HG03066 (cell line): ENCODE data around the gene TGFBRAP1.
A peak's percentile ranks its signal among the peaks of the same experiment; 100 is the strongest.

Experiments
- ATAC-seq: cut with Tn5 transposase; IDR thresholded peaks from one replicate; pipeline ENCODE4 v1.9.1; 2021; ENCODE audit warnings: low read depth; ENCODE audit not compliant: unreplicated experiment

The TGFBRAP1 gene, protein sequence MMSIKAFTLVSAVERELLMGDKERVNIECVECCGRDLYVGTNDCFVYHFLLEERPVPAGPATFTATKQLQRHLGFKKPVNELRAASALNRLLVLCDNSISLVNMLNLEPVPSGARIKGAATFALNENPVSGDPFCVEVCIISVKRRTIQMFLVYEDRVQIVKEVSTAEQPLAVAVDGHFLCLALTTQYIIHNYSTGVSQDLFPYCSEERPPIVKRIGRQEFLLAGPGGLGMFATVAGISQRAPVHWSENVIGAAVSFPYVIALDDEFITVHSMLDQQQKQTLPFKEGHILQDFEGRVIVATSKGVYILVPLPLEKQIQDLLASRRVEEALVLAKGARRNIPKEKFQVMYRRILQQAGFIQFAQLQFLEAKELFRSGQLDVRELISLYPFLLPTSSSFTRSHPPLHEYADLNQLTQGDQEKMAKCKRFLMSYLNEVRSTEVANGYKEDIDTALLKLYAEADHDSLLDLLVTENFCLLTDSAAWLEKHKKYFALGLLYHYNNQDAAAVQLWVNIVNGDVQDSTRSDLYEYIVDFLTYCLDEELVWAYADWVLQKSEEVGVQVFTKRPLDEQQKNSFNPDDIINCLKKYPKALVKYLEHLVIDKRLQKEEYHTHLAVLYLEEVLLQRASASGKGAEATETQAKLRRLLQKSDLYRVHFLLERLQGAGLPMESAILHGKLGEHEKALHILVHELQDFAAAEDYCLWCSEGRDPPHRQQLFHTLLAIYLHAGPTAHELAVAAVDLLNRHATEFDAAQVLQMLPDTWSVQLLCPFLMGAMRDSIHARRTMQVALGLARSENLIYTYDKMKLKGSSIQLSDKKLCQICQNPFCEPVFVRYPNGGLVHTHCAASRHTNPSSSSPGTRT

DNA sequence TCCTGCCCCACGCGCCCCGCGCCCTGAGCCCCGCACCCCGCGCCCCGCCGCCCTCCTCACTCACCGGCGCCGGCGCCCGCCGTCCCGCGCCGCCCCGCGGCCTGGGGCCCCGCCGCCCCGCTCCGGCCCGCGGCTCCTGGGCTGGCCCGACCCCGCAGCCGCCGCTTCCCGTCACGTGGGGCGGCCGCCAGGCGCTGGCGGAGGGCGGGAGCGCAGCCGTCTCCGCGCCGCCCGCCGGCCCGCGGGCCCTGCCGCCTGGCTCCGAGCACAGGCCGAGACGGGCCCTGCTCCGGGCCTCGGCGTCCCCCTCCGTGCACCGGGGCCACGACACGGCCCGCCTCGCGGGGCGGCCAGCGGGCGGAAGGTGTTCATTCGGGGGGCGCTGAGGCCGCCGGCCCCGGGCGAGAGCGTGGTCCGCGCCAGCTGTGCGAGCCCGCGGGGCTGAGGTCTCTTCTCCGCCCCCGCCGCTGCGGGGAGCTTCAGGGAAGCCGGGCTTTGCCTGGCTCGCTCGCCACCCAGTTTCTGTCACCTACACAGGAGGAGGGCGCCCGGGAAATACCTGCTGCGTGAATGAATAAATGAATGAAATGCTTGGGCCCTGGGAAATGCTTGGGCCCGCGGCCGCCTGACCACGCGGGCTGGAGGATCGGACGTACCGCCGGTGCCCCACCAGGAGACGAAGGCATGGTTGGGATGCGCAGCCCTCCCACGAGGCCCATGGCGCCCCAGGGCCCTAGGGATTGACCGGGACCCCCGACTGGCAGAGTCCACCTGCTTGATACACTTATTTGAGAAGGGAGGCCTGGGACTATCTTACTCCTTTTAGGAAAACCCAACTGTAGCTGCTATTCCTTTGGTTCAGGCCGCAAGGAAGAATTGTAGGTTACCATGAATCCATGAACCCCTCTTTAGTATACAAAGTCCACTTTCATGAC, at the start of gene TGFBRAP1:
TGFBRAP1 (minus strand) TSS at position 175 of the 935 bp plus-strand sequence. CDS start 21,434 bp downstream, outside the sequence.
- peak; percentile 67 for ATAC-seq

DNA sequence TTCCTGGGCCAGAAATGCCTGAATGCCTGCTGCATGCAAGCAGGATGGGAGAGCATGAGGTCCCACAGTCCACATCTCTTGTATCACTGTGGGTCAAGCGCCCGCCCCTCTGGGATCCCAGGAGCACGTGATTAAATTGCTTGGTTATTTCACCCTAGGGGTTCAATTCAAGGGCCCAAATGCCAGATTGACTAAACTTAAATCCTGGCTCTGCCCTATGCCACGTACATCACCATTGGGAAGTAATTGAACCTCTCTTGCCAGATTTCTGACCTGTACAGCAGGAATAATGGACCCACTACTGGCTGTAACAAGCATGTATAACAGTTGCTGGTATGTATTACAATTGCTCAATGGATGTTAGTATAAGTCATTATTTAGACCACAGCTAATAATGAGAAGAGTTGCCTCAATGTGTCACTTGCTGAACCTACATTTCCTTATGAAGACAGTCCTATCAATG, 49.4 kb upstream of the TGFBRAP1 start:
- ATAC-seq: no peak

DNA sequence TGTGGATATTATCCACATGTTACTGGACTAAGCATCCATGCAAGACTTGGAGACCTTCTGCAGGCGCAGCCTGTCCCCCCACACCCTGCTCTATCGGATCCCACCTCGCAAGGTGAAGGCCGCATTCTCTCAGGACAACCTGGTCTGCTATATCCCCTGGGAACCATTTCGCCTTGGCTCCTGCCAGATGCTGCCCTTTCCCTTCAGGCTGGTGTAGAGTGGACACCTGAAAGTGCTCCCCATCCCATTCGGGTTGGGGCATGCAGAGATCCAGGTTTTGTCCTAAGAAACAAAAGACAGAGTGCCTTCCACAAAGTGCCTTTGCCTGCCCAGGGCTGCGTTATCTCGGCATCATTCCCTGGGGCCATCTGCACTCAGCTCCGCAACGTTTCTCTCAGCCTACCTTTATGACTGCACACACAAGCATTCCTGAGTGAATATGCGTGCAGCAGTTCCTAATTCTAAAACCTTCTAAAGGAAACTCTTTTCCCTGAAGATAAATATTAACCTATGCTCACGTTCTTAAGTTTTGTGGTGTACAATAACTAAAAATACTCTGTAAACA, 48.8 kb upstream of the TGFBRAP1 start:
- ATAC-seq: no peak

DNA sequence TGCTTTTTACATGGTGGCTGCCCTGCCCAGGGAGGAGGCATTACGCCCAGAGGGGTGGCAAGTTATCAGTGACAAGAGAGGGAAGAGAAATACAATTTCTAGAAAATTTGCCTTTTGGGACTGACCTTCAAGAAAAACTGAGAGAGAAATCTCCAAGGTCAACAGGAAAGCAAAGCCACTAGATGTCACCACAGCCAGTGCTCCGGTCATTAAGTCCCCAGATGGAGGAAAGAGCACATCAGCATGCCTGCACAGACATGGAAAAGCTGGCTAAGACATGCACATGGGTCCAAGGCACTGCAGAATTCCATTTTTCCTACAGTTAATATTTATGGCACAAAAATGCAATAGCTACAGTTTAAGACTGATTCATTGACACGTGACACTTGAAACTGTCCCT, 48.3 kb upstream of the TGFBRAP1 start:
- ATAC-seq: no peak

DNA sequence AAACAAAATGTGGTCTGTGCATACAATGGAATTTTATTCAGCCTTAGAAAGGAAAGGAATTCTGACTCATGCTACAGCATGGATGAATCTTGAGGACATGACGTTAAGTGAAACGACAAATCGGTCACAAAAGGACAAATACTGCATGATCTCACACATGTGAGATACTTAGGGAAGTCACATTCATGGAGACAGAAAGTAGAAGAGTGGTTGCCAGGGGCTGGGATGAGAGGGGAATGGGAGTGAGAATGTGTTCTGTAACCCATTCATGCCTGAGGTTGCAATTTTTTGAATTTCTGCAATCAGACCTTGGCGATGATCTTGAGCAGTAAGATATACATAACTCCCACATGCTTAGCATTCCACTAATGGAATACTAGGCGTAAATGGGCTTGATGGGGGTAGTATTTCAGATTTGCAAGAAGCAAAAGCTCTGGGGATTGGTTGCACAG, 47.3 kb upstream of the TGFBRAP1 start:
- no peak for ATAC-seq

DNA sequence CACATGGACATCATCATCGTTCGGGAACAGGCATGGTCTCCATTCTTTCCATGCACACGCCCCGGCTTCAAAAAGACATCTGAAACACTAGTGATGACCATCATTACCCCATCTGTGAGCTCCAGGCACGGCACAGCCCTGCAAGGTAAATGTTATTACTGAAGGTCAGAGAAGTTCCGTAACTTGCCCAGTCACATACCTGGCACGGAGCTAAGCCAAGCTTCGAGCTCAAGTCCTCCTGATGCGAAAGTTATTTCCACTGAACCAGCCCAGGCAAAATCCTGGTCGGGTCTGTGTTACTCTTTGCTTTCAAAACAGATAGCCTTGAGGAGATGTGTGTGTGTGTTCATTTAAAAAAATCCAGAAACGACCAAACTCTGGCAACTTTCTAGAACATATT, 46.5 kb upstream of the TGFBRAP1 start:
- ATAC-seq: no peak

DNA sequence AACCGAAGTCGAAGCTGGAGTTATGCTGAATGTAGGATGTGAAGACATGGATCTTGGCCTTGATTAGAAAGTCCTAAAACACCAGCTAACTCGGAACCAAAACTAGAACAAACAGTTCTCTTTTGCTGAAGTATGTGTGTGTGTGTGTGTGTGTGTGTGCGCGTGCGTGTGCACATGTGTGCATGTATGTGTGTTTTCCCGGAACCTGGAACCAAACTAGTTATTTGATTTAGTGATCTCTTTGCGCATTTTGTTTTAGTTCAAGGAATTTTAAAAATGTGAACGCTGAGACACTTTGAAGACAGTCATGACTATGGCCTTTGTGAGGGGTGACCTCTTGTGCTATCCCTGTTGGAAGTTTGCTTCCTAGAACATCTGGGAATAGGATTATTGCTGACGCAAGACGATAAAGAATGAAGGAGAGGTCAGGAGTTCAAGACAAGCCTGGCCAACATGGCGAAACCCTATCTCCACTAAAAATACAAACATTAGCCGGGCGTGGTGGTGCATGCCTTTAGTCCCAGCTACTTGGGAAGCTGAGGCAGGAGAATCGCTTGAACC, 45.5 kb upstream of the TGFBRAP1 start:
- no peak for ATAC-seq

DNA sequence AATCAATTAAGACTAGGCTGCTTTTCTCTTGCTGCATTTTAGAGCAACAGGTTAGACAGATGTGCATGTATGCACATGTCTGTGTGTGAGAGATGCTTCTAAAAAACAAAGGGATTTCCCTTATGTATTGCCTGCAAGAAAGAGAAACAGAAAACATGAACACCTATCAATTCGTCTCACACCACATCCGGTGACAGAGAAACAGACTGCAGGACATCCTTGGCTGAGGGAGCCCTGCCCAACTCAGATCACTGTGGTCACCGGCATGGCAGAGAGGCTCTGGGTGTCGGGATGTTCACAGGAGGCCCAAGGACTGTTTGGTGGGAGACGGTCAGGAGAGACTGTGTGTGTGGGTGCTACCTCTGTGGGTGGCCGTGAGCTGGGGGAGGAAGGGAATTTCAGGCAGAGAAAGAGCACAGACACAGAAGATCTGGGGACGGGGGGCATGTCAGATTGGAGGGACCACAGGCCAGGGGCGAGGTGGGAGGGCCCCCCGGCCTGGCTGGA, 44.4 kb upstream of the TGFBRAP1 start:
- peak; percentile 79 for ATAC-seq

DNA sequence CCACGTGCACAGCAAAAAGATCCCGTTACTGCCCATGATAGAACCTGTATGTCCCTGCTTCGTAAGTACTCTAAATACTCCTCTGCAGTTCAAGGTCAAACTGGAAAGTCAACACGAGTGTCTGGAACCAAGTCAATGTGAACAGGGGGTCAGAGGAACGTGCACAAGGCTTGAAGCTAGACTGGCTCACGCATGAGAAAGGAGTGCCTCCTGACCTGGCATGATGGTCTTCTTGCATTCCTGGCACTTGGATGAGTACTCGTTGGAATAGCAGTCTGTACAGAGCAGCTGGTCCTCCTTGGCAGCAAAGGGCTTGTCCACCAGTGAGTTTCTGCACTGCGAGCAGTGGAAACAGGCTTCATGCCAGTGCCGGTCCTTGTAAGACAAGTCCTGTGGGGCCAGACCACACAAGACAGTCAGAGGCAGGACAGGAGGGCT, 43.8 kb upstream of the TGFBRAP1 start:
- peak; percentile 8 for ATAC-seq

DNA sequence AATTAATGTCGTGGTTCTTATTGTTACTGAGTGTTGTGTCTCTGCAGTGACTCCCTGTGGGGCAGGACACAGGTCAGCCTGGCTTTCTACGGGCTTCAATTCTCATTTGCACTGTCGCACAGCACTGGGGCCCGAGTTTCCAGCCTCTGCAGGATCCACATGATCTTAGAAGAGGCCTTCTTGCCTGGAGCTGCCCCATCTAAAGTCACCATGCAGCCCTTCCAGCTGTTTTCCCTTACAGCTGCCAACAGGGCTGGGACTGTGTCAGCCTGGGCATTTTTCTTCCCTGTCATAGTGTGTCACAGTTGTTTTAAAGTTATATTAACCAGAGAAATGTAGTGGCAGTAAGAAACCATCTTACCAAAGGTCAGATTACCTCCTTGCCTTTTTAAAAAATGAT, 42.3 kb upstream of the TGFBRAP1 start:
- ATAC-seq: no peak

DNA sequence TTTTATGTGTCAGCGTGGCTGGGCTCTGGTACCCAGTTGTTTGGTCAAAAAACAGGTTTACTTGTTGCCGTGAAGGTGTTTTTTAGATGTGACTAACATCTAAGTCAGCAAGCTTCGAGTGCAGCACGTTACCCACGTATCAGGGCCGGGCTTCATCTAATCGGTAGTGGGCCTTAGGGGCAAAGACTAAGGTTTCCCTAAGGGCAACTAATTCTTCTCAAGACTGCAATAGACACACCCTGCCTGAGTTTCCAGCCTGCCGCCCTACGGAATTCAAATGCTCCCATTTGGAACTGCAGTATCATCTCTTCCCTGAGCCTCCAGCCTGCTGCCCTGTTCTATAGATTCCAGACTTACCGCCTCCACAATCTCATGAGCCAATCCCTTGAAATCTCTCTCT, 41.6 kb upstream of the TGFBRAP1 start:
- ATAC-seq: no peak

DNA sequence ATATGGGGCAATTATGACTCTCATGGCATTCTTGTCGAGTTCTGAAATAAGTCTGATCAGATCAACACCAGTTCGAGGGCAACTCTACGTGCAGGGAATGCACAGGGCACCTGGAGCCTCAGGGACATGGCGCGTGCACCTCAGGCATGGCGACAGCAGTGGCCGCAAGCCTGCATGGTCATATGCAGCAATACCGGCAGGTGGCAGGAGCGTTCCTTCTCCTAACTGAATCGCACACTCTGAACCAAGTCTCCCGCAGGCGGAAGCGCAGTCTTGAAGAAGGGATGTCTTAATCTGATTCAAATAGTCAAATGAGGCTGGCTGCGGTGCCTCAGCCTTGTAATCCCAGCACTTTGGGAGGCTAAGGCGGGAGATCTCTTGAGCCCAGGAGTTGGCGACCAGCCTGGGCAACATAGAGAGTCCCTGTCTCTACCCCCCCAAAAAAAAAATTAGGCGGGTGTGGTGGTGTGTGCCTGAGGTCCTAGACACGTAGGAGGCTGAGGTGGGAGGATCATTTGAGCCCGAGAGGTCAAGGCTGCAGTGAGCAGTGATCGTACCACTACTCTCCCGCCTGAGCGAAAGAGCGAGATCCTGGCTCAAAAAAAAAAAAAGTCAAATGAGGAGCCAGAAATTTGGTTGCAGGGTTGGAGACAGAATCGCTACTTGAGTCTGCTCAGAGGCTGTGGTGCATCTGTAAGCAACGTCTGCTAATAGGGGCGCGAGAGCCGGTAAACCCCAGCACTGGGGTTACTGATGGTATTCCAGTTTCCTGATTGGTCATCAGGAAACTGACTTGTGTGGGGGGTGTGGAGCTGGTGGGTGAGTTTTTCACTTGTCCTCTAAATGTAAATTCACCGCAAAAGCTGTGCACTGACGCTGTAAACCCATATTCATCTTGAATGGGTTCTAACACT, 40.5 kb upstream of the TGFBRAP1 start:
- peak; percentile 85 for ATAC-seq

DNA sequence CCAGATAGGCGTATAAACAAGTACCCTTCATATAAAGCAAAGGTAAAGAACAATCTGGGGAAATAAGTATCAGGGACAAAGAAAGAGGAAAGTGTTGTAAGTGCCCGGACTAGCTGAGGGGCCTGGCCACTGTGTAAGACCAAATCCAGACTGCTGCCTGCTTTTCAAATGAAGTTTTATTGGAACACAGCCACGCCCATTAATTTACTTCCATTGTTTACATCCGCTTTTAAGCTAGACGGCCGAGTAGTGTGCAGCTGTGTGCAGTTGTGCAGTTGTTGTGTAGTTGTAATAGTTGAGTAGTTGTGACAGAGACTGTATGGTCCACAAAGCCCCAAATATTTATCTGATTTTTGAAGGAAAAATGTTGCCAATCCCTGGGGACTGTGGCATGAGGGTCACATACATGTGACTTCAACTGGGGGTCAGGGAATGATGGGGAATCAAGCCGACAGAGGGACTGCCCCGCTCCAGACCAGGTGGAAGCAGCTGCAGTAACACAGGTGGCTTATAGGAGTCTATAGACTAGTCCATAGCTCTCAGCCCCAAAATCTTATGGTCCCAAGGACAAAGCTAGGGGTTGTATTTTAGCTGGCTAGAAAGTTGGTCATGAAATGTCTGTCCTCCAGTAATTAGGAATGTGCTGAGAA, 39.3 kb upstream of the TGFBRAP1 start:
- no peak for ATAC-seq

DNA sequence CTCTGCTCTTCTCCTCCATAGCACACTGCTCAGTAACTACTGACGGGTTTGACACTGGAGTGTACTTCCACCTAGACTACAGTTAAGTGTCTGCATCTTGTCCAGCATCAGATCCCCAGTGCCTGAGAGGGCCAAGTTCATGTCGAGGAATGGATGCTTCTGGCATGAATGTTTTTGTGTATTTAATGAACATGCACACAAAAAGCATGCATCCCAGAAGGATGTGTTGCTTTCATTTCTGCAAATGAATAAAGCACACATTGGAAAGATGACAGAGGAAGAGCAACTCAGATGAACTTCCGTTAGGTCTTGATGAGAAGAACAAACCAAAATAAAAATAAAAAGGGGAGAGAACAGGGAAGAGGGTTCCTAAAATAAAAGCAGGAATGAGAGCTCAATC, 35.7 kb upstream of the TGFBRAP1 start:
- no peak for ATAC-seq

DNA sequence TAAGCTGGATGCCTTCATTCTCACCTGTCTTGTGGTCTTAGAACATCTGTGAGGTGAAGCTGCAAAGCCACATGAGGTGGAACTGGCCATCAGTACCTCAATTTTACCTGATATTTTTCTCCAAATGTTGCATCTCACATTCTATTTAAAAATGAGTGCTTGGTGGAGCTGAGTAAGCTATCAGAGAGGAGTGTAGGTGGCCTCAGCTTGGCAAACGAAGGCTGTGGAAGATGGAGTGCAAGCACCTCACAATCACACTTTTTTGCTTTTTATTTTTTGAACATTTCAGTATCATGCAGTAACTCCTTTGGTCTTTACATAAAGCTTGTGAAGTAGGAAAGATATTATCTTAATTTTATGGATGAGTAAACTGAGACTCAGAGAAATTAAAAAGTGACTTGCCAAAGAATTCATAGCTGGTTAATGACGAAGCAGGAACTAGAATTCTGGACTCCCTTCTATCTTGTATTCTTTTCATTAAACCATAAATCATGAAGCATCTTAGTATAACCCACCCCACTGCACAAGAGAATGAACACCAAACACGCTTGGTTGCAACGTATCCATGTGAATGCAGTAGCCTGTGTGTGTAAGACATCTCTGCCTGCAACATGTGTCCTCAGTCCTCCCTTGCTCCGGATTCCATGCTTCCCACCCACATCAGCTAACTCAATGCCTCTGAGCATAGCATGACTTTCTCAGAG, 35.1 kb upstream of the TGFBRAP1 start:
- ATAC-seq: no peak

DNA sequence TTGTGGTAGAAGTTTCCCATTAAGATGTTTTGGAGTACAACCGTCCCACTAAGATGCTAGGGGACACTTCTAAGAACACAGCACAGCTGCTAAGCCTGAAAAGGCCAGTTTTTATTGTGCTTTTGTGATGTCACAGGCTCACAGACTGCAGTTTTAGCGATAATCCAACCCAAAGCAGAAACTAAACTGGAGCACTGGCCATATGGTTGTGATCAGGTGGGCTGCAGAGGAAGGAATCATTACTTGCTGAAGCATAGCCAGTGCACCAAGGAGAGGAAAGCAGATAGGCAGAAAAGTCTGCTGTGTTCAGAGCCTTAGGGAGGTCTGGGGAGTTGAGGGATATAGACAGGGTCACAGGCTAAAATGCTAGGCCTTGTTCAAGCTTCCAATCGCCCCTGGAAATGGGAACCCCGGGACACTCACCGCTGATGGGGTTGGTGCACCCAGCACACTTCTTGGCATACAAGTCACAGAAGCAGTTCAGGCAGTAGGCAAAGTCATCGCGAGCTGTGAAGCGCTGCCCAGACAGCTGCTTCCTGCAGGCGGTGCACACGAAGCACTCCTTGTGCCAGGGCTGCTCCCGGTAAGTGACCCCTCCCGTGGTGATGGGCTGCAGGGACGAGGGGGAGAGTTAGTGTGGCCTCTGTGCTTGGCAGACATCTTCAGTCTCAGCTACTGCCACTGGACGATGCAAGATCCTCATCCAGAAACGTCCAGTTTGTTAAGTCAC, 33.5 kb upstream of the TGFBRAP1 start:
- ATAC-seq: no peak
